HG03135 (cell line): Measurements from ENCODE around the gene FKBP15.
A peak's percentile ranks its signal among the peaks of the same experiment; 100 is the strongest.
"Not testable (repeated sequence)": the region's sequence is repeated elsewhere in the genome, so short reads cannot be mapped to it uniquely, and the experiment has no call there.

Experiments used
- ATAC-seq: cut with Tn5 transposase; IDR thresholded peaks from one replicate; pipeline ENCODE4 v1.9.1; 2021; ENCODE audit warnings: mild to moderate bottlenecking, moderate library complexity; ENCODE audit not compliant: unreplicated experiment

The FKBP15 gene

GRCh38 chr9:113151696-113152630 is 69.1 kb downstream of the FKBP15 start:
- ATAC-seq: no peak

- ATAC-seq: peak; percentile 93
These were observed 70.1 kb downstream of the FKBP15 start, which contains the start of gene SLC31A2 for GRCh38 chr9:113150670-113151611. Gene SLC31A2, plus strand, starts transcription at chr9:113151007. Its CDS starts 68 bp downstream, at chr9:113151075.

- not testable (repeated sequence) for ATAC-seq
These were observed 71.5 kb downstream of the FKBP15 start for GRCh38 chr9:113149561-113149960.

- no peak for ATAC-seq
These were observed 72.1 kb downstream of the FKBP15 start for GRCh38 chr9:113148781-113149510.

GRCh38 chr9:113148372-113148705 is 72.7 kb downstream of the FKBP15 start:
- ATAC-seq: no peak

- ATAC-seq: no peak
These were observed 77.4 kb downstream of the FKBP15 start for GRCh38 chr9:113143432-113144227.

- ATAC-seq: not testable (repeated sequence)
These were observed 80.2 kb downstream of the FKBP15 start for GRCh38 chr9:113140896-113141295.

- no peak for ATAC-seq
These were observed 81.1 kb downstream of the FKBP15 start for GRCh38 chr9:113139953-113140352.

GRCh38 chr9:113139225-113139829 is 81.8 kb downstream of the FKBP15 start:
- ATAC-seq: no peak

GRCh38 chr9:113138760-113139159 is 82.3 kb downstream of the FKBP15 start:
- no peak for ATAC-seq

- ATAC-seq: no peak
These were observed 83.6 kb downstream of the FKBP15 start for GRCh38 chr9:113137196-113138168.

- ATAC-seq: no peak
These were observed 89.4 kb downstream of the FKBP15 start for GRCh38 chr9:113131689-113132151.

GRCh38 chr9:113129884-113130283 is 91.2 kb downstream of the FKBP15 start:
- ATAC-seq: no peak

- no peak for ATAC-seq
These were observed 91.6 kb downstream of the FKBP15 start for GRCh38 chr9:113129466-113129865.

- ATAC-seq: no peak
These were observed 95.6 kb downstream of the FKBP15 start for GRCh38 chr9:113125386-113126035.

- not testable (repeated sequence) for ATAC-seq
These were observed 102.2 kb downstream of the FKBP15 start for GRCh38 chr9:113118829-113119228.
